H1 (cell line): ENCODE results near the gene ANGPTL5. TPM values are rescaled to one million over a fixed set of nuclear protein-coding genes. Genes with fewer than 3 reads are reported as not detected.

Experiments used
- CTCF ChIA-PET: fragments of 300-600 bp; sonication (Branson Sonifier 250); formaldehyde crosslinking; loops from one replicate; lab custom pipeline; 2021; ENCODE audit not compliant: partially characterized antibody; lab: Charles Lee
- POLR2A ChIA-PET: fragments of 300-600 bp; sonication (Branson Sonifier 250); formaldehyde crosslinking; loops from one replicate; lab custom pipeline; 2021; ENCODE audit warnings: inconsistent platforms; ENCODE audit not compliant: partially characterized antibody; lab: Charles Lee
- DNase-seq, 2 experiments: peaks; one replicate each; pipeline versions ENCODE4 v3.0.0 to v3.0.0-alpha.2; 2010 to 2022; ENCODE audit warnings: low spot score in 2 of 2, low read depth in 1 of 2, mixed read lengths in 1 of 2
- FAIRE-seq: peaks from 2 replicates; lab custom pipeline; 2011; peaks lifted over from hg19 to GRCh38; lab: Jason Lieb, UNC
- H2AFZ ChIP-seq: 2 replicates; pipeline ENCODE4 v1.8.1; 2012; ENCODE audit warnings: low read length, inconsistent platforms
- H2AK5ac ChIP-seq: 2 replicates; pipeline ENCODE4 v1.6.1; 2013; ENCODE audit warnings: low read depth, low read length
- H2BK120ac ChIP-seq: replicated peaks from 2 replicates; pipeline ENCODE3; 2013; ENCODE audit warnings: low read depth, low read length, inconsistent platforms
- H2BK12ac ChIP-seq: 2 replicates; pipeline ENCODE4 v1.6.1; 2013; ENCODE audit warnings: low read depth, low read length
- H2BK15ac ChIP-seq: 2 replicates; pipeline ENCODE4 v1.6.1; 2013; ENCODE audit warnings: low read length
- H2BK20ac ChIP-seq: 2 replicates; pipeline ENCODE4 v1.6.1; 2013; ENCODE audit warnings: low read length
- H2BK5ac ChIP-seq: 2 replicates; pipeline ENCODE4 v1.6.1; 2013; ENCODE audit warnings: low read depth, low read length
- H3K14ac ChIP-seq: 2 replicates; pipeline ENCODE4 v1.6.1; 2013; ENCODE audit warnings: inconsistent platforms; ENCODE audit not compliant: insufficient read length
- H3K18ac ChIP-seq: 2 replicates; pipeline ENCODE4 v1.6.1; 2013; ENCODE audit warnings: low read length; ENCODE audit errors: extremely low read depth
- H3K23ac ChIP-seq: 2 replicates; pipeline ENCODE4 v1.6.1; 2013; ENCODE audit warnings: inconsistent platforms; ENCODE audit not compliant: insufficient read length
- H3K23me2 ChIP-seq: 2 replicates; pipeline ENCODE4 v1.6.1; 2013; ENCODE audit warnings: low read depth, low read length
- H3K27ac ChIP-seq: 2 replicates; pipeline ENCODE4 v1.6.1; 2011; ENCODE audit warnings: low read depth, low read length, inconsistent platforms
- H3K27me3 ChIP-seq, 4 experiments: replicated peaks in 1 of 4; 1 replicate in 1 of 4; 2 replicates in 3 of 4; pipeline versions ENCODE4 v1.6.1 to v1.8.1; 2011 to 2013; ENCODE audit warnings: low read length in 3 of 4, mild to moderate bottlenecking in 3 of 4, inconsistent platforms in 2 of 4, mixed read lengths in 2 of 4, moderate library complexity in 1 of 4; ENCODE audit not compliant: control insufficient read depth in 3 of 4, insufficient read depth in 3 of 4; ENCODE audit errors: extremely low read depth in 1 of 4
- H3K36me3 ChIP-seq, 4 experiments: 2 replicates each; pipeline versions ENCODE4 v1.6.1 to v1.8.1; 2011 to 2013; ENCODE audit warnings: mild to moderate bottlenecking in 4 of 4, low read length in 3 of 4, moderate library complexity in 2 of 4, control low read depth in 1 of 4, inconsistent platforms in 1 of 4; ENCODE audit not compliant: insufficient read depth in 4 of 4, control insufficient read depth in 2 of 4
- H3K4ac ChIP-seq: replicated peaks from 2 replicates; pipeline ENCODE3; 2013; ENCODE audit warnings: low read length, low read depth, mixed read lengths, inconsistent platforms; ENCODE audit not compliant: insufficient read length
- H3K4me1 ChIP-seq, 4 experiments: replicated peaks in 1 of 4; 1 replicate in 1 of 4; 2 replicates in 3 of 4; pipeline versions ENCODE4 v1.6.1 to v1.8.1; 2011 to 2013; ENCODE audit warnings: low read length in 3 of 4, inconsistent platforms in 2 of 4, mixed read lengths in 1 of 4; ENCODE audit not compliant: insufficient read depth in 4 of 4, control insufficient read depth in 3 of 4
- H3K4me2 ChIP-seq, 2 experiments: 2 replicates each; pipeline versions ENCODE4 v1.6.1 to v1.8.1; 2011 to 2013; ENCODE audit warnings: low read depth in 2 of 2, low read length in 2 of 2, control low read depth in 1 of 2, inconsistent platforms in 1 of 2, mild to moderate bottlenecking in 1 of 2; ENCODE audit not compliant: insufficient read depth in 1 of 2
- H3K4me3 ChIP-seq, 4 experiments: fragments of 200-600, 300-600 bp in 1 of 4; sonication (generic), shearing (Covaris generic), sonication (Bioruptor Twin) in 1 of 4; 2 replicates each; pipeline versions ENCODE4 v1.5.1 to v1.8.1; 2011 to 2016; ENCODE audit warnings: low read length in 4 of 4, low read depth in 3 of 4, control low read depth in 2 of 4, inconsistent platforms in 2 of 4, mild to moderate bottlenecking in 2 of 4, mixed read lengths in 1 of 4, moderate library complexity in 1 of 4; ENCODE audit not compliant: insufficient read depth in 2 of 4; ENCODE audit errors: extremely low read depth in 1 of 4
- H3K56ac ChIP-seq: replicated peaks from 2 replicates; pipeline ENCODE3; 2013; ENCODE audit warnings: low read depth, mild to moderate bottlenecking, mixed read lengths, low read length, inconsistent platforms; ENCODE audit not compliant: insufficient read length
- H3K79me1 ChIP-seq: 2 replicates; pipeline ENCODE4 v1.6.1; 2013; ENCODE audit warnings: low read depth, low read length, control low read depth
- H3K79me2 ChIP-seq, 2 experiments: 2 replicates each; pipeline versions ENCODE4 v1.6.1 to v1.8.1; 2012 to 2013; ENCODE audit warnings: low read length in 2 of 2, mild to moderate bottlenecking in 2 of 2, inconsistent platforms in 1 of 2; ENCODE audit not compliant: insufficient read depth in 2 of 2, control insufficient read depth in 1 of 2
- H3K9ac ChIP-seq, 4 experiments: replicated peaks in 1 of 4; 1 replicate in 1 of 4; 2 replicates in 3 of 4; pipeline versions ENCODE4 v1.6.1 to v1.8.1; 2011 to 2013; ENCODE audit warnings: low read depth in 3 of 4, low read length in 3 of 4, control low read depth in 2 of 4, mild to moderate bottlenecking in 2 of 4, moderate library complexity in 2 of 4, inconsistent platforms in 1 of 4; ENCODE audit errors: extremely low read depth in 1 of 4
- H3K9me3 ChIP-seq, 2 experiments: 2 replicates each; pipeline versions ENCODE4 v1.6.1 to v1.8.1; 2012 to 2013; ENCODE audit warnings: mild to moderate bottlenecking in 2 of 2, moderate library complexity in 2 of 2, control low read depth in 1 of 2, inconsistent platforms in 1 of 2, low read depth in 1 of 2, low read length in 1 of 2, mixed read lengths in 1 of 2; ENCODE audit not compliant: insufficient read depth in 2 of 2
- H4K20me1 ChIP-seq, 2 experiments: replicated peaks in 1 of 2; 2 replicates each; pipeline versions ENCODE3 to v1.8.1; 2011 to 2013; ENCODE audit warnings: inconsistent platforms in 2 of 2, low read length in 2 of 2, mild to moderate bottlenecking in 1 of 2; ENCODE audit not compliant: insufficient read depth in 2 of 2, control insufficient read depth in 1 of 2
- H4K5ac ChIP-seq: 2 replicates; pipeline ENCODE4 v1.6.1; 2013; ENCODE audit warnings: low read length, low read depth, mixed read lengths, inconsistent platforms; ENCODE audit not compliant: insufficient read length
- H4K8ac ChIP-seq: 2 replicates; pipeline ENCODE4 v1.8.0; 2013; ENCODE audit warnings: mild to moderate bottlenecking, moderate library complexity, low read length, inconsistent platforms; ENCODE audit not compliant: insufficient read depth; ENCODE audit errors: extremely low read depth
- H4K91ac ChIP-seq: replicated peaks from 2 replicates; pipeline ENCODE3; 2013; ENCODE audit warnings: low read length, mixed read lengths, inconsistent platforms; ENCODE audit not compliant: insufficient read length
- BCL11A ChIP-seq, 2 experiments: IDR thresholded peaks; one replicate each; pipeline ENCODE4 v1.6.1; 2011; ENCODE audit warnings: low read depth in 2 of 2, low read length in 2 of 2, mild to moderate bottlenecking in 2 of 2
- EP300 ChIP-seq, 2 experiments: IDR thresholded peaks; 1 replicate in 1 of 2; 2 replicates in 1 of 2; pipeline ENCODE4 v1.6.1; 2011 to 2012; ENCODE audit warnings: low read depth in 2 of 2, low read length in 2 of 2, mild to moderate bottlenecking in 2 of 2, borderline replicate concordance in 1 of 2, inconsistent platforms in 1 of 2, moderate library complexity in 1 of 2
- GTF2F1 ChIP-seq: IDR thresholded peaks from 2 replicates; pipeline ENCODE4 v1.6.1; 2012; ENCODE audit warnings: low read depth, low read length, improper control_type of control experiment, borderline replicate concordance
- KDM1A ChIP-seq: fragments of 200-600, 300-600 bp; sonication (generic); IDR thresholded peaks from 2 replicates; pipeline ENCODE4 v1.7.1; 2016; ENCODE audit warnings: mild to moderate bottlenecking, low read length, borderline replicate concordance
- KDM5A ChIP-seq: fragments of 200-600 bp; IDR thresholded peaks from 2 replicates; pipeline ENCODE4 v1.7.1; 2012; ENCODE audit warnings: mild to moderate bottlenecking, low read length, inconsistent platforms, mixed read lengths
- NRF1 ChIP-seq: IDR thresholded peaks from 2 replicates; pipeline ENCODE4 v1.6.1; 2011; ENCODE audit warnings: mild to moderate bottlenecking, low read depth, low read length, improper control_type of control experiment
- POU5F1 ChIP-seq: IDR thresholded peaks from 2 replicates; pipeline ENCODE4 v1.6.1; 2011; ENCODE audit warnings: low read depth, mild to moderate bottlenecking, low read length, moderate library complexity
- RBBP5 ChIP-seq: IDR thresholded peaks from 2 replicates; pipeline ENCODE4 v1.7.1; 2012; ENCODE audit warnings: low read depth, mild to moderate bottlenecking, inconsistent platforms, low read length, moderate library complexity, borderline replicate concordance
- SRF ChIP-seq: IDR thresholded peaks from 2 replicates; pipeline ENCODE4 v1.6.1; 2011; ENCODE audit warnings: mild to moderate bottlenecking, low read depth, low read length, moderate library complexity
- USF2 ChIP-seq: IDR thresholded peaks from 2 replicates; pipeline ENCODE4 v1.6.1; 2011; ENCODE audit warnings: low read length, improper control_type of control experiment
- YY1 ChIP-seq: IDR thresholded peaks from 2 replicates; pipeline ENCODE4 v1.6.1; 2011; ENCODE audit warnings: low read depth, mild to moderate bottlenecking, low read length
- WGBS, 2 experiments: shearing (Covaris generic) in 1 of 2; methylation state at CpG; one replicate each; pipeline versions ENCODE4 v1.1.6 to v1.1.7; 2013 to 2015; ENCODE audit warnings: low lambda C conversion rate in 2 of 2, mixed read lengths in 2 of 2, inconsistent platforms in 1 of 2, low coverage in 1 of 2, missing lambda C conversion rate in 1 of 2; ENCODE audit not compliant: insufficient replicate concordance in 2 of 2, insufficient coverage in 1 of 2, insufficient read length in 1 of 2; ENCODE audit errors: extremely low coverage in 1 of 2, missing lambda C conversion rate in 1 of 2; 5-methylcytosine and 5-hydroxymethylcytosine counted together
- polyA plus RNA-seq, 7 experiments: library from polyadenylated mRNA; depleted of rRNA in 3 of 7; stranded (reverse) in 5 of 7; unstranded in 2 of 7; fragments of >200 nt in 5 of 7; fragments of 200-250 nt in 2 of 7; gene quantifications; 1 replicate in 5 of 7; 2 replicates in 1 of 7; 4 replicates in 1 of 7; pipeline versions ENCODE4 v1.2.1 to v1.2.3, GENCODE V29; 2011 to 2013; ENCODE audit warnings: missing spikeins in 2 of 7, mixed read lengths in 2 of 7
- total RNA-seq: library from RNA; stranded (reverse); fragmentation: NEBNext Ultra II Directional; extraction: Animal tissue kit (Norgen Biotek cat#: 25700); gene quantifications from 2 replicates; pipeline ENCODE4 v1.2.1, GENCODE V29; 2021
- TF ChIP-seq, protein P1 (sequence below): IDR thresholded peaks from 2 replicates; pipeline ENCODE4 v1.6.1; 2012; ENCODE audit warnings: inconsistent platforms

Gene ANGPTL5
- total and polyA plus RNA-seq, 2 of the 8 experiments (the other 6 are each of a cell fraction or from before 2014, with no cell fraction given) = not detected

GRCh38 chr11:101889767-101890166 is 26.6 kb downstream of the ANGPTL5 start:
- Histone ChIP-seq H2AFZ (no peak overlapping the region; the same call in 1 of the 2 replicates), H2BK20ac (no peak overlapping the region), H3K4me2 (no peak overlapping the region), H3K9me3 (no peaks in the 10 kb centered on the region), H3K4me3 (no peak overlapping the region), H3K23me2 (no peaks in the 10 kb centered on the region), H2BK15ac (no peak overlapping the region), H2AK5ac (no peak overlapping the region), H4K8ac (no peak overlapping the region), H3K27me3 (no peaks in the 10 kb centered on the region), H4K5ac (no peak overlapping the region), H3K18ac (no peak overlapping the region), H2BK5ac (no peak overlapping the region), H3K23ac (no peak overlapping the region), H3K56ac (no peak overlapping the region), H2BK12ac (no peak overlapping the region), H3K9ac (no peak overlapping the region), H3K27ac (no peak overlapping the region), H3K79me2 (no peaks in the 10 kb centered on the region), H3K14ac (no peak overlapping the region), H2BK120ac (no peak overlapping the region), H4K20me1 (no peaks in the 10 kb centered on the region), H4K91ac (no peak overlapping the region), H3K36me3 (no peaks in the 10 kb centered on the region), H3K4me1 (no peaks in the 10 kb centered on the region), H3K79me1 (no peaks in the 10 kb centered on the region), H3K4ac (no peak overlapping the region)
- WGBS, 2 experiments = 90% methylated on average over 4 of the region's 4 CpGs; no CpG with 5 or more reads in 1 of the 2 experiments
- FAIRE-seq = no peak
- DNase-seq = no peak
- CTCF ChIA-PET = interaction anchor here (0.7 to 2.4 kb wide), 3 partner anchors 10 to 28 kb away, joined by 3 to 10 read pairs (median 3); no protein-coding TSS in a partner anchor
- POLR2A ChIA-PET = interaction anchor here (0.6 to 0.8 kb wide), 2 partner anchors 17 to 26 kb away, joined by 3 read pairs; no protein-coding TSS in a partner anchor
- TF ChIP-seq GTF2F1 (no peak), USF2 (no peak), EP300 (IDR thresholded peaks at IDR 0.05; ENCODE audit: borderline replicate concordance in 1 of 2, low read depth in 2 of 2, low read length in 2 of 2) (no peak), YY1 (no peak), KDM5A (no peak), BCL11A (IDR thresholded peaks at IDR 0.05; ENCODE audit: low read depth in 2 of 2, low read length in 2 of 2) (no peak), KDM1A (no peak), NRF1 (no peak), RBBP5 (no peak), POU5F1 (no peak), SRF (no peak)
- TF ChIP-seq, protein P1, sequence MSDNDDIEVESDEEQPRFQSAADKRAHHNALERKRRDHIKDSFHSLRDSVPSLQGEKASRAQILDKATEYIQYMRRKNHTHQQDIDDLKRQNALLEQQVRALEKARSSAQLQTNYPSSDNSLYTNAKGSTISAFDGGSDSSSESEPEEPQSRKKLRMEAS = no peak
